ENCODE measurements around the gene OR2F2. TPM values are rescaled to one million over a fixed set of nuclear protein-coding genes. Genes with fewer than 3 reads are reported as not detected.

OR2F2 gene
- total RNA-seq, 4 donors from 2014 or later = not detected

DNA sequence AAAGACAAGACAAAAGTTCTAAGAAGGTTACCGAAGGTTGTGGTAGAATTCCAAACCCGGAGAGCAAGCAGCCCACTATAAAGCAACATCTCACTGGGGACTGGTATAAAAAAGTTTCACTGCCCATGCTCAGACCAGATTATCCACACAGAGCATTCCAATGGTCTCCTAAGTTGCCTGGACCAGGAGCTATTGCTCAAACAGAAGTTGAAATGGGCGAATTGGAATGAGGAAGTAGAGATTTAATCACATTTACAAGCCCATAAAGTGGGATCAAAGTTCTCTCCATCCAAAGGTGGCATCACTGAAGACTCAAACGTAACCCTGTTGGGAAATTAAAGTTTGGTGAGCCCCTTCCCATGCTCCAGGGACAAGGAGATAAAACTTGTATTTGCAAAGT lies 39.4 kb downstream of the OR2F2 start:
- intact Hi-C loops (cut with DNase I; ENCODE audit: low total_unique reads) = no loop called here
- no peak overlapping the region for H3K27ac ChIP-seq
- H3K27me3 ChIP-seq = no peaks in the 10 kb centered on the region
- H3K9me3 ChIP-seq = no peaks in the 10 kb centered on the region
- no peaks in the 10 kb centered on the region for H3K4me1 ChIP-seq
- DNase-seq = no peak
- H3K4me3 ChIP-seq = no peak overlapping the region
- H3K36me3 ChIP-seq = no peaks in the 10 kb centered on the region
- TF ChIP-seq POLR2A (IDR thresholded peaks at IDR 0.05) = no peak
- TF ChIP-seq, protein P1, sequence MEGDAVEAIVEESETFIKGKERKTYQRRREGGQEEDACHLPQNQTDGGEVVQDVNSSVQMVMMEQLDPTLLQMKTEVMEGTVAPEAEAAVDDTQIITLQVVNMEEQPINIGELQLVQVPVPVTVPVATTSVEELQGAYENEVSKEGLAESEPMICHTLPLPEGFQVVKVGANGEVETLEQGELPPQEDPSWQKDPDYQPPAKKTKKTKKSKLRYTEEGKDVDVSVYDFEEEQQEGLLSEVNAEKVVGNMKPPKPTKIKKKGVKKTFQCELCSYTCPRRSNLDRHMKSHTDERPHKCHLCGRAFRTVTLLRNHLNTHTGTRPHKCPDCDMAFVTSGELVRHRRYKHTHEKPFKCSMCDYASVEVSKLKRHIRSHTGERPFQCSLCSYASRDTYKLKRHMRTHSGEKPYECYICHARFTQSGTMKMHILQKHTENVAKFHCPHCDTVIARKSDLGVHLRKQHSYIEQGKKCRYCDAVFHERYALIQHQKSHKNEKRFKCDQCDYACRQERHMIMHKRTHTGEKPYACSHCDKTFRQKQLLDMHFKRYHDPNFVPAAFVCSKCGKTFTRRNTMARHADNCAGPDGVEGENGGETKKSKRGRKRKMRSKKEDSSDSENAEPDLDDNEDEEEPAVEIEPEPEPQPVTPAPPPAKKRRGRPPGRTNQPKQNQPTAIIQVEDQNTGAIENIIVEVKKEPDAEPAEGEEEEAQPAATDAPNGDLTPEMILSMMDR (IDR thresholded peaks at IDR 0.05) = no peak

DNA sequence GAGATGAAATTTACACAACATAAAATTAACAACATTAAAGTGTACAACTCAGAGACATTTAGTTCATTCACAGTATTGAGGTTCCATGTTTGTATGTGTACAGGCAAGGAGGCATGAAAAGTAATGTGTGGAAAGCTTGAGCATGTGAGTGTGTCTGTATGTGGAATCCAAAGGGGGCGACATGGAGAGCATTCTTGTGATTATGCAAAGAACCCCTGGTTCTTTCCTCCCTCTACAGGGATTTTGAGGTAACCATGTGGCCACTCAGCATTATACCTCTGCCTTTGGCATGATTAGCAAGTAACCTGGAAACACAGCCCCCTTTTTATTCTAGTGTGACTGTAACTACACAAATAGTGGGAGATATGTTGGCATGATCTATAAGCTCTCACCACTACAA lies 40.6 kb downstream of the OR2F2 start:
- H3K27me3 ChIP-seq = no peaks in the 10 kb centered on the region
- H3K4me1 ChIP-seq = no peaks in the 10 kb centered on the region
- intact Hi-C loops (cut with DNase I; ENCODE audit: low total_unique reads) = no loop called here
- no peaks in the 10 kb centered on the region for H3K36me3 ChIP-seq
- TF ChIP-seq, protein P1 (IDR thresholded peaks at IDR 0.05) = no peak
- no peak for TF ChIP-seq POLR2A (IDR thresholded peaks at IDR 0.05)
- DNase-seq = no peak
- H3K4me3 ChIP-seq = no peak overlapping the region
- H3K27ac ChIP-seq = no peak overlapping the region
- H3K9me3 ChIP-seq = no peaks in the 10 kb centered on the region

DNA sequence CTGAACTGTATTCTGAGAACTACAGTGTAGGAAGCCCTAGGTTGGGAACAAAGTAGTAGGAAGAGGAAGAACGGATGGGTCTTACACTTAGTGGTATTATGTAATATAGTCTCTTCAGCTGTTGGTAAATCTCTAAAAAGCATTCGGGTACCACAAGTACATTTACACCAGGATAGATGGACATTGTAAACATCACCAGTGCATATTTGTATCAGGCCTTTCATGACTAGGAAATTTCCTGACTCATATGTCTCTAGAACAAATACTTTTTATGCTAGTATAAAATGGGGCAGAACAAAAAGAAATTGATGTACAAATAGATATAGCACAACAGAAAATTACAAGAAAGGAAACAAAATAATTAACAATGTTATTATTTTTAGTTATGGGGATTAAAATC lies 43.6 kb downstream of the OR2F2 start:
- Histone ChIP-seq H3K36me3 (no peaks in the 10 kb centered on the region), H3K4me3 (no peak overlapping the region), H3K27me3 (no peaks in the 10 kb centered on the region), H3K9me3 (no peaks in the 10 kb centered on the region), H3K27ac (no peak overlapping the region), H3K4me1 (no peaks in the 10 kb centered on the region)
- intact Hi-C loops (cut with DNase I; ENCODE audit: low total_unique reads) = no loop called here
- DNase-seq = no peak
- TF ChIP-seq POLR2A (IDR thresholded peaks at IDR 0.05) = no peak

DNA sequence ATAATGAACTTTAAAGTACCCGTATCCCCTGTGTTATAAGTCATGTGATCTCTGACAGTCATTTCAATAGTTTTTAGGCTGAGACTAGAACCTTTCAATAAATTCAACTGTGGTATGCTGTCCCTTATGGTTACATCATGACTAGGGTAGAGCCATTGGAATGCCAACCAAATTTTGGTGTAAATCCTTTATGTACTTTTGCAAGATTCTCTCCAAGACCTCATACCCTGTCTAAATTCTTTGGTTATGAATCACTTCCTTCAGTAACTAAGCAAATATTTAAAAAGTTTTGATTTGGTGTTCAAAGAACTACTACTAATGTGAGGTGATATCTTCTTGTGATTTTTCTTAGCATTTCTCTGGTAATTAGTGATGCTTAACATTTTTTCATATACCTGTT lies 44.3 kb downstream of the OR2F2 start:
- H3K27ac ChIP-seq = no peak overlapping the region
- no peak for DNase-seq
- H3K4me3 ChIP-seq = no peak overlapping the region
- no peaks in the 10 kb centered on the region for H3K27me3 ChIP-seq
- H3K4me1 ChIP-seq = no peaks in the 10 kb centered on the region
- intact Hi-C loops (cut with DNase I; ENCODE audit: low total_unique reads) = no loop called here
- no peaks in the 10 kb centered on the region for H3K9me3 ChIP-seq
- no peak for TF ChIP-seq POLR2A (IDR thresholded peaks at IDR 0.05)
- TF ChIP-seq, protein P1 (IDR thresholded peaks at IDR 0.05) = no peak
- no peaks in the 10 kb centered on the region for H3K36me3 ChIP-seq

DNA sequence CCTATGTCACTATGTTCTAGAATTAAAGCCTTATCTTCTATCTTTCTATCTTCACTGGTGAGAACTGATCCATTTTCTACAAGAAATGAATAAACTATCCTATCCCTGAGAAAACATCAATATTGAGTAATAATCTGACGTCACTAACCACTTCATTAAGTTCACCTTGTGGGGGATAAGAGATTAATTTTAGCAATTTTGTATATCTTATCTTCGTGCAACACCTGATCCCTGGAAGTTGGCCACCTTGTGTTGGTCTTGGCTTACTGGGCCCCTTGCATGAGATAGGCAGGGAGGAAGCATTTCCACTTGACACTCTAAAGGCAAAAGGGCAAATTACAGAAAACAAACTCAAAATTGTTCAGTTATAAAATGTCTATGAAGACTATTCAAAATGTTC lies 45.0 kb downstream of the OR2F2 start:
- no peak for DNase-seq
- Histone ChIP-seq H3K4me3 (no peak overlapping the region), H3K9me3 (no peaks in the 10 kb centered on the region), H3K27me3 (no peaks in the 10 kb centered on the region), H3K36me3 (no peaks in the 10 kb centered on the region), H3K4me1 (no peaks in the 10 kb centered on the region), H3K27ac (no peak overlapping the region)
- intact Hi-C loops (cut with DNase I; ENCODE audit: low total_unique reads) = no loop called here
- TF ChIP-seq, protein P1 (IDR thresholded peaks at IDR 0.05) = no peak
- TF ChIP-seq POLR2A (IDR thresholded peaks at IDR 0.05) = no peak

Data from uterus (tissue), 4 donors.